HL-60/S4 treated with retinoic acid at 250 ng/mL for 4 days and 3 days (cell line): ENCODE measurements around the gene DPPA3.

ENCODE experiments used
- in situ Hi-C: fragments of 300-500 bp; cut with MboI; formaldehyde crosslinking; loops from 2 replicates; pipeline ENCODE4 v1.7.0; 2022; ENCODE audit warnings: low sequenced_read_pairs

The DPPA3 gene

DNA sequence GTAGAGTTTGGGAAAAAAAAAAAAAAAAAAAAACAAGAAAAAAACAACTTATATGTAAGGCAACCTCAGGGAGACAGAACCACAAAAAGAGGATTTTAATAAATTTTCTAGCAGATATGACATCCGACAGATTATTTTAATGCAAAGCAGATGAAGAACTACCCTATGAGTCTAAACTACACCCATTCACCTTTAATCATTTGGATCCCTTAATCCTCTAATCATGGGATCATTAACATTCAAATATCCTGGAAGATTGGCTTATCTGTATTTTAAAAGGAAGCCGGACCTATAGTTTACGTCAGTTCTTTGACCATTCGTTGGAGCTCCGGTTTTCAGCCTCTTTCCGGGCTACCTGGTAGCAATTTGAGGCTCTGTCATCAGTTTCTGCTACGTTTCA, at the start of gene DPPA3:
DPPA3 (plus strand) TSS at position 301 of the 400 bp plus-strand sequence. CDS start 138 bp downstream, outside the sequence.
- in situ Hi-C loops: no loop called here

DNA sequence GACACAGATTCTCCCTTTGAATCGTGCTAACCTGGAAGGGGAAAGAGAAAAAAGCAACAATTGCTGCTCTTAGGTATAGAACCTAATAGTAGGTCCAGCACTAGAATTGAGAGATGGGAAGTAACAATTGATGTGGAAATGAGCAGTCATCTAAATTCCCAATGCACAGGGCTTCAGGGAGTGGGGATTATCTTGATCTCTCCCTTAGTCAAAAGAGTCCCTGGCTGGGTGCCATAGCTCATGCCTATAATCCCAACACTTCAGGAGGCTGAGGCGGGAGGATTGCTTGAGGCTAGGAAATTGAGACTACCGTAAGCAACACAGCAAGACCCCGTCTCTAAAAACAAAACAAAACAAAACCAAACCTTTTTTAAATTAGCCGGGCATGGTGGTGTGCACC, 49.5 kb upstream of the DPPA3 start:
- in situ Hi-C loops: no loop called here

DNA sequence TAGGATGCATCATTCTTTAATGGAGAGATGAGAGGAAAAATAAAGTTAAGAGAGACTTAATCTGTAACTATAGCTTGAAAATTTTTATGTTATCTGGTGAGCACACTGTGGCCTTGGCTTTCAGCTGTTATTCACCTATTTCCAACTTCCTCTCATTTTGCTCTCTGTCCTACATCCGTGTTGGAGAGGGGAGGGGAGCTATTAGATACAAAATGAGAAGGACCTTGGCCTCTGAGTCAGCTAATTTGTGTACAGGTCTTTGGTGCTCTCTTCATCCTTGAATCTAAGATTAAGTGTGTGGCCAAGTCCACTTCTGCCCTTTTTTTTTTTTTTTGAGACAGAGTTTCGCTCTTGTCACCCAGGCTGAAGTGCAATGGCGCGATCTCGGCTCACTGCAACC, 44.6 kb upstream of the DPPA3 start:
- in situ Hi-C loops: no loop called here

DNA sequence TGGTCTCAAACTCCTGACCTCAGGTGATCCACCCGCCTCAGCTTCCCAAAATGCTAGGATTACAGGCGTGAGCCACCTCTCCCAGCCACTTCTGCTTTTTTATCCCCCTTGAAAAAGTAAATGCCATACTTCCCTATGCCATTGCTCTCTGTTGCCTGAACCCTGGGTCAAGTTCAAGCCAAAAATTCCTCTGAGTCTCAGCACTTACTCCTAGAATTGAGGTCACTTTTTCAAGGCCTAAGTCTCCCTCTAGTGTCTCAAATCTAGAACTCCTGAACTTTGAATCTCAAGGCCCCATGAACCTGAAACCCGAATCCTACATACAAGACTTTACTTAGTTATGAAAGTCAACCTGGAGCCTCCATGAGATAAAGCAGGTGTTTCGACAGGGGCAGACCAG, 44.1 kb upstream of the DPPA3 start:
- in situ Hi-C loops: no loop called here

DNA sequence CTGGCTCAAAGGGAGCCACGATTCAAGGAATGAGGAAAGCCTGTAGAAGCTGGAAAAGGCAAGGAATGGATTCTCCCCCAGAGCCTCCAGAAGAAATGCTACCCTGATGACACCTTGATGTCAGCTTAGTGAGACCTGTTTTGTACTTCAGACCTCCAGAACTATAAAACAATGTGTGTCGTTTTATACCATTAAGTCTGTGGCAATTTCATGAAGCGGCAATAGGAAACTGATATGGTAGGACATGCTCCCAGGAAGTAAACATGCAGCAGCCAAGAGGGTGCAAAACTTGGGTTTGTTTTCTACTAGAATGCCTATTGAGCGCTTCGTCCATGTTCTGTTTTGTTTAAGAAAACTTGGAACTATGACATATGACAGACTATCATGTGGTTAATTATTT, 43.1 kb upstream of the DPPA3 start:
- in situ Hi-C loops: no loop called here

DNA sequence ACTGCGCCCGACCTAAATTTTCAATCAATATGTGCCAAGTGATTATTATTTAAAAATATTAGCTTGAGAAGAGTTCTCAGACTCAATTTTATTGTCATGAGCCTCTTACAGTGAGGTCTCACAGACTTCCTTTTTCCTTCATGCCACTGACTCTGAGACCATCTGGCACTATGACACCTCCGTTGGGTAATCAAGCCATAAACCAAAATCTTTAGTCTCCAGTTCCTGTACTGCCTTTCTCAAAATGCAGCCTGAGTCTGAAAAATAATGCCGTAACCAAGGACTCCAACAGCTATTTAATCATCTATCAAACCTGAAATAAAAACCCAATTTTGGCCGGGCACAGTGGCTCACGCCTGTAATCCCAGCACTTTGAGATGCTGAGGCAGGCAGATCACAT, 35.8 kb upstream of the DPPA3 start:
- in situ Hi-C loops: loop anchor here (25.0 kb wide), 1 partner anchor 137 kb away; no protein-coding TSS in a partner anchor

DNA sequence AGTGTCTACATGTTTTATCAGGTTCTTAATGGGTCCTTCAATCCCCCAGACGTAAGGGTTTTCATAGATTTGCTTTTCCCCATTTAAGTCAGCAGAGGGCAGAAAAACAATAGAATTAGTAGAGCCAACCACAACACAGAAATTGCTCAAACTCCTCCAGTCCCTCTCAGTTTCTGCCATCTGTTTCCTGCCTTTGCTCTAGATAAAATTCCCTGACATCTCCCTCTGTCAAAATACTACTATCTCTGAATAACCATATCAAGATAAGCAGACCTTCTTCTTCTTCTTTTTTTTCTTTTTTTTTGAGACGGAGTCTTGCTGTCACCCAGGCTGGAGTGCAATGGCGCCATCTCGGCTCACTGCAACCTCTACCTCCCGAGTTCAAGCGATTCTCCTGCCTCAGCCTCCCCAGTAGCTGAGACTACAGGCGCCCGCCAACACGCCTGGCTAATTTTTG, 33.8 kb upstream of the DPPA3 start:
- in situ Hi-C loops: loop anchor here (25.0 kb wide), 1 partner anchor 135 kb away; no protein-coding TSS in a partner anchor

DNA sequence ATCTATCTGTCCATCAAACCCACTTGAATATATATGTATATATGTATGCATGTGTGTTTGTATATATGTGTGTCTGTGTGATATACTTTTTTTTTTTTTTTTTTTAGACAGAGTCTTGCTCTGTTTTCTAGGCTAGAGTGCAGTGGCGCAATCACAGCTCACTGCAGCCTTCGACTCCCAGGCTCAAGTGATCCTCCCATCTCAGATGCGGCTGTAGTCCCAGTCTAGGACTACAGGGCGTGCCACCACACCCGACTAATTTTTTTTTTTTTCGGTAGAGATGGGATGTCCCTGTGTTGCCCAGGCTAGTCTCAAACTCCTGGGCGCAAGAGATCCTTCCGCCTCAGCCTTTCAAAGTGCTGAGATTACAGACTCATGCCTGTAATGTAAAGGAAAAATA, 32.5 kb upstream of the DPPA3 start:
- in situ Hi-C loops: loop anchor here (25.0 kb wide), 1 partner anchor 134 kb away; no protein-coding TSS in a partner anchor

DNA sequence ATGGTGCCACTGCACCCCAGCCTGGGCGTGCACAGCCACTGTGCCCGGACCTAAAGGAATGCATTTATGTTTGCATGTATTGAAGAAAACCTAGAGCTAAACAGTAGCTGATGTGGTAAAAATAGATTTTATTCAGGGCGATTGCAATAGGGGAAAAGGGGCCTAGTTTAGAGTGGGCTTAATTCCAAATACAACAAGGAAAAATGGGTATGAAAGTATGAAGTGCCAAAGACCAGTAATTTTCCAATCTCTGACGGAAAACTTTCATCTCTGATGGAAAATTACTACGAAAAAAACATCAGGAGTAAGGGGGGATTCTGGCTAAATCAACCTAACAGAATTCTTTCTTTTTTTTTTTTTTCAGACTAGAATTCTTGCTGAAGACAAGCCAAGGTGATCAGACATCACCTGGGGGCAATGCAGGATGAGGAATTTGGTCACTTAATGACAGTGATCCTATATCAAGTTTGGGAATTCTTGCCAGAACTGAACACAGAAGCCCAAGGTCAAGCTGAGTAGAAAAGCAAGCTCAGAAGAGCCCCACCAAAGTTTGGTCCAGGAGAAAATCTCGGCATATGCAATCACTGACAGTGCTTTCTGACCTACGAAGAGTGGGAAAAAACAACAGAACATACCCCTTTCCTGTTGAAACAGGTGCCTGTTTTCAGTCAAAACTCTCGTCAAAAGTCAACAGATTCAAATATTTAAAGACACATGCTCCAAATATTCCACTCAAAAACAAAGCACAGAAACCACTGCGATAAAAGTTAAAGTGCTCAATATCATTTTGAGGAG, 31.8 kb upstream of the DPPA3 start:
- in situ Hi-C loops: loop anchor here (25.0 kb wide), 1 partner anchor 133 kb away; no protein-coding TSS in a partner anchor

DNA sequence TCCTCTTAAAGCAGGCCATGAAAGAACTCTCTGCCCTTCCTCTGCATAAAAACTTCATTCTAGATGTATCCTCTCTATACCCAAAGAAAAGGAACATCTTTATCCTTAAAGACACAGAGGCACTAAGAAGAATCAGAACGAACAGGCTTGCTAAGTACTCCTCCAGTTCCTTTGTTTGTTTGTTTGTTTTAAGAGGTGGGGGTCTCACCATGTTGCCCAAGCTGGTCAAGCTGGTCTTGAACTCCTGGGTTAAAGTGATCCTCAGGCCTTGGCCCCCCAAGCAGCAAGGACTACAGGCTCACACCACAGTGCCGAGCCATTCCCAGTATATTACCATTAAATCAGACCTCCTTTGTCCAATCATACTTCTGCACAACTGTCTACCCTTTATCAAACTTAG, 29.7 kb upstream of the DPPA3 start:
- in situ Hi-C loops: loop anchor here (25.0 kb wide), 1 partner anchor 131 kb away; no protein-coding TSS in a partner anchor

DNA sequence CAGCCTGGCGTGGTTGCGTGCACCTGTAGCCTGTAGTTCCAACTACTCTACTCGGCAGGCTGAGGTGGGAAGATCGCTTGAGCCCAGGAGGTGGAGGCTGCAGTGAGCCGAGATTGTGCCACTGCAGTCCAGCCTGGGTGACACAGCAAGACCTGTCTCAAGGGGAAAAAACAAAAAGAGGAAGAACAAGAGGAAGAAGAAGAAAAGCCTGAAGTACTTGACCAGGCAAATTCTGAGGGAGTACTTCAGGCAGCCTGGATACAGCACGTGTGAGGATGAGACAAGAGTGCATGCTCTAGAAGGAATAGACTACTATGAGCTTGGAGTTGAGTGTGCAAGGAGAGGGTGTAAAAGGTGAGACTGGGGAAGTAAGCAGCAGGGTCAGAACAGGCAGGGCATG, 17.4 kb upstream of the DPPA3 start:
- in situ Hi-C loops: loop anchor here (25.0 kb wide), 1 partner anchor 119 kb away; no protein-coding TSS in a partner anchor

DNA sequence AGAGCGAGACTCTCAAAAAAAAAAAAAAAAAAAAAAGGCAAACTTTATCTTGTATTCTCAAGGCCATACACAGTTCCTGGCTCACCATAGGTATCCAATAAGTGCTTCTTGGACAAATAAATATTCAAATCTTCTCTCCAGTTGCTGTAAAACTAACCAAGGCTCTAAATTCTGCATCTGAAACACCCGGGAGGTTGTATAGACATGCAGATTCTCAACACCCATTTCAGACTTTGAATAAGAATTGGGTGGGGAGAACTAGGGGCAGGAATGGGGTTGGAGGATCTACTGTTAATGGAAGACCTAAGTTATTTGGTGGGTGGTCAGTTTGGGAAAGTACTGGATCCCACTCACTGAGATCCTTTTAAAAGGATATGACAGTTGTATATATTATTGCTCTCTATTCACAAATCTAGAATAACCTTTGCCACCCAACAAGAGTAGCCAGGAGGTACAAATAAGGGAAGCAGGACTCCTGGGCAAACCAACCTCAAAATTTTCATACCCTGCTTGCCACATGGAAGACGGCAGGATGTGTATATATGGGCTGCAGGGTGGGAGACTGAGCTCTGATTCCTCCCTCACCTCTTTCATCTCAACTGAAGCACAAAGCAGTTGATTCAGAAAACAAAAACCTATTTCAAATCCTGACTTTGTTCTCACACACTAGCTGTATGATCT, 16.5 kb upstream of the DPPA3 start:
- in situ Hi-C loops: loop anchor here (25.0 kb wide), 1 partner anchor 118 kb away; no protein-coding TSS in a partner anchor

DNA sequence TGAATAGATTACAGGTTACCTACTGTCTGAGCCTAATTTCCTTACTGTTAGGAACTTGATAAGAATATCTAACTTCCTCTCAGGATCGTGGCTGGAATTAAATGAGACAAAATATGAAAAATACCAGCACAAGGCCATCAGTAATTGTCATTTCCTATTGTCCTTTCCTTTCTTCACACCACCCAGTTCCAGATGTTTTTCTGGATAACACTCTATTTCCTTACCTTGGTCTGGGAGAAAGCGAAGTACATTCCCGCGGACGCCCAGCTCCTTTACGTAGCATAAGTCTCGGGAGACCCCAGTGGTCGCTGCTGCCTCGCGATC, 16.0 kb upstream of the DPPA3 start:
- in situ Hi-C loops: loop anchor here (25.0 kb wide), 1 partner anchor 117 kb away; no protein-coding TSS in a partner anchor

DNA sequence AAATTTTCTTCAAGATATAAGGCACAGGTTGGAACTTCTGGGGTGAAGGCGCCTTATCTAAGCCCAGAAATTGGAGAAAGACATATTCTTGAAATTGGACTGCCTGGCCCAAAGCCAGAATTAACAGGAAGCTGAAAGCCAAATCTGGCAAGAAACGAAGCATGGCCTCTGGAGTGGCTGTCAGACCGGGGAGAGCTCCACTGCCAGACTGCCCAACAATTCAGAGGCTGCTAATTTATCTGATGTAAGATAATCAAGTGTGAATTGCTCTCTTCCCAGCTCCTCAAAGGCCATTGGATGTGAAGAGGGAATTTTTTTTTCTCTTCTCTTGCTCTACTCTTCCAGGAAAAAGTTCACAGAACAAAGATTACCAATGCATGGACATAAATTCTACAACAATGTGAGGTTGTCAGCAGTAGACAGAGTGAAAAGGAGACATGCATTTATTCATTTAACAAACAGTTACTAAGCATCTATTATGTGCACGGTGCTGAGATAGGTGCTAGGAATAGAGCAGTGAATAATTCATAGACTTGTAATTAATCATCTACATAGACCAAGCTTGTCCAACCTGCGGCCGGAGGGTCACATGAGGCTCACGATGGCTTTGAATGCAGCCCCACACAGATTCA, 15.6 kb upstream of the DPPA3 start, which contains the start of gene GDF3:
GDF3 (minus strand) TSS at position 210 of the 632 bp plus-strand sequence; CDS start at position 163, 47 bp downstream.
- in situ Hi-C loops: loop anchor here (25.0 kb wide), 1 partner anchor 117 kb away; no protein-coding TSS in a partner anchor

DNA sequence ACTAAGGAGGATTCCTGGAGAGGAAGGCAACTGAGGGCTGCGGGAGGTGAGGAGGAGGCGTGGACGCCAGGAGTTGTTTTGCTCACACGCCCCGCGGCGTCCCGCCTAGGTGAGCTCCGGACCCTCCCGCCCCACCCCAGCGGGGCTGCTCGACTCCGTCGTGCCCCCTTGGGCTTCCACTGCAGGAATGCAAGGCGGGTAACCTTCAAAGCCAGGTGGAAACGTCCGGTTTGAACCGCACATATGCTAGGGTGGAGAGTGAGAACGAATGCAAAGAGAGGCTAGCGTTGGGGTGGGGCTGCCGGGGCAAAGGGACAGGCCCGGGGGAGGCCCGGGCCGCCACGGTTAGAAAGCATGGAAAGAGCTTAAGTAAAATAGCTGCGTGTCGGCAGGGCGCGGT, 5.4 kb upstream of the DPPA3 start:
- in situ Hi-C loops: no loop called here

DNA sequence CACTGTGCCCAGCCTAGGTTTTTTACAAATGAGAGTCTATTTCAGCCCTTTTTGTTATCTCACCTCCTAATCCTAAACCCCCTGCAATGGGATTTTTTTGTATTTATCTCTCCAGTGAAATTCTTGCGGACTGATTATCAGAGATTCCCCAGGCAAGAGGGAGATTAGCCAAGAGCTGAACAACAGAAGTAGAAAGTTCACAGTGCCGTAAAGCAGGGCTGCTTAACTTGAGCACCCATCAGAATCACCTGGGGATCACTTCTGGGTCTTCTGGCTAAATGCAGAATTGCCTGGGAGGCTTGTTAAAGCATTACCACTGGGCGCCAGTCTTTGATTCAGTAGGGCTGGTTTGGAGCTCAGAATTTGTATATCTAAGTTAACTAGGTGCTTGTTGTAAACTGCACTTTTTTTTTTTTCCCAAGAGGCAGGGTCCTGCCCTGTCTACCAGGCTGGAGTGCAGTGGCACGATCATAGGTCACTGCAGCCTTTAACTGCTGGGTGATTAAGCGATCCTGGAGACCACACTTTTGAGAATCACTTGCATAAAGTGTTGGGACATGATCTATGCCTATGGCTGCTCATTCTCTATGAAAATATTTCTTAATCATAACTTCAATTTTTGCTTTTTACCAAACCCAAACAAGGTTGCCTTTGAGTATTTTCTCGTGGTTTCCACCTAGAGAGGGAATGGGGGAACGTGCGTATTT, 1.1 kb upstream of the DPPA3 start:
- in situ Hi-C loops: no loop called here

DNA sequence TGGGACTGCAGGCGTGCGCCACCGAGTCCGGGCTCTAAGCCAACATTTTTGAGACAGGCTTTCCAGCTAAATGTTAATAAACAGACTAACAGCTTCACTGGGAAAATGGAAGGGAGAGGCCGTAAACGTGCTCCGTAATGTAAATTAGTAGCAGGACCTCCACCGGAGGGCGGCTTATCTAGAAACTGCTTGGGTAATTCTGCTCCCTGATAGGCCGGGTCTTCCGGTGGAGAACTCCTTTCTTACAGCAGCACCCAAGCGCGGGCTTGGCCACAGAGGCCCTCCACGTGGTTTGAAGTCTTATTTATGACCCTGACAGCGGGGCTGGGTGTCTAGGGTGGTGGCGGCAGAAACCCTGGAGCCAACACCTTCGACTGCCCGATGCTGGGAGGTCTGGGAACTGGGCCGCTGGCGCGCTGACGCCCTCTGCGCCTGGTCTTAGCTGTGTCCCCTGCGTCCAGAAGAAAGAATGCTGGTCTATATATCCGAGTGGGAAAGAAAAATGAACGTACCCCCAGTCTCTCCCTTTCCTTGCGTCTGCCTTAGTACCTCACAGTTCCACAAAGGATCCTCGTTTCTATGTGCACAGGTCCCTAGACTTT, 1.7 kb downstream of the DPPA3 start:
- in situ Hi-C loops: no loop called here

DNA sequence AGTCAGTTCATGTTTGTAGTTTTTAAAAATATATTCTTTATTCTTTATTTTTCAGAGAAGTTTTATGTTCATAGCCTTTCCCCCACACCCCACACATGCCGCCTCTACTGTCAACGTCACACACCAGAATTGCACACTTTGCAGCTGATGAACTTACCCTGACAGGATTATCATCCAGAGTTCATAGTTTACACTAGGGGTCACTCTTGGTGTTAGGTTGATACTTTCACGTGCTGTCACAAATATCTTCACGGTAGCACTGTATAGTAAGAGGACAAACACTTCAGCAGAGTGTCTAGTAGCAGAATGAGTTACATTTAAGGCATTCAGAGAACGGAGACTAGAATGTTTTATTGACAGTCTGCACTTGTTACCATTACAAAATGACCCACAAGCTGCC, 5.1 kb downstream of the DPPA3 start:
- in situ Hi-C loops: no loop called here

DNA sequence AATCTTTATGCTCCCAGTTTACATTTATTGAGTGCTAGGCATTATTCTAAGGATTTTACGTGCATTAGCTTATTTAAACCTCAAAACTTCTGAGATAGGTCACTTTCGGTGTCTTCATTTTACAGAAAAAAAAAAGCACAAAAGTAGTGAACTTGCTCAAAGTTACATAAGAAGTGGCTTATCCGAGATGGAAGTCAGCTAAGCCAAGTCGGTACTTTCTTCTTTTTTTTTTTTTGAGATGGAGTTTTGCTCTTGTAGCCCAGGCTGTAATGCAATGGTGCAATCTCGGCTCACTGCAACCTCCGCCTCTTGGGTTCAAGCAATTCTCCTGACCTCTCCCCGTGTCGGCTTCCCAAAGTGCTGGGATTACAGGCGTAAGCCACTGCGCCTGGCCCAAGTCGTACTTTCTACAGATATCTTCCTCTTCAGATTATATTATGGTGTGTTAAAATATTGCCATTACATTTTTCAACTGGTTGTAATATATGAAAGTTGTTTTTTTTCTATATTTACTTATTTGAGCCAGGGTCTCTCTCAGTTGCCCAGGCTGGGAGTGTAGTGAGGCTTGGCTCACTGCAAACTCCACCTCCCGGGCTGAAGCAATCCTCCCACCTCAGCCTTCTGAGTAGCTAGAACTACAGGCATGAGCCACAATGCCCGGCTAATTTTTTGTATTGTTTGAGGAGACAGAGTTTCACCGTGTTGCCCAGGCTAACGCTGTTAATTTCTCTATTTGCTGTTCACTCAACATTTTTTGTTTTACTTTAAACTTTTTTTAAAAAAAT, 8.9 kb downstream of the DPPA3 start:
- in situ Hi-C loops: no loop called here
